Activated naive CD4-positive, alpha-beta T cell treated with anti-CD3 and anti-CD28 coated beads, Interleukin-2, amount 50 U/mL, for 16 hours (primary cell): Measurements from ENCODE around the gene PPOX.

Experiments used
- DNase-seq: peaks from one replicate; pipeline ENCODE4 v3.0.0-alpha.2; 2020

The PPOX gene

DNA sequence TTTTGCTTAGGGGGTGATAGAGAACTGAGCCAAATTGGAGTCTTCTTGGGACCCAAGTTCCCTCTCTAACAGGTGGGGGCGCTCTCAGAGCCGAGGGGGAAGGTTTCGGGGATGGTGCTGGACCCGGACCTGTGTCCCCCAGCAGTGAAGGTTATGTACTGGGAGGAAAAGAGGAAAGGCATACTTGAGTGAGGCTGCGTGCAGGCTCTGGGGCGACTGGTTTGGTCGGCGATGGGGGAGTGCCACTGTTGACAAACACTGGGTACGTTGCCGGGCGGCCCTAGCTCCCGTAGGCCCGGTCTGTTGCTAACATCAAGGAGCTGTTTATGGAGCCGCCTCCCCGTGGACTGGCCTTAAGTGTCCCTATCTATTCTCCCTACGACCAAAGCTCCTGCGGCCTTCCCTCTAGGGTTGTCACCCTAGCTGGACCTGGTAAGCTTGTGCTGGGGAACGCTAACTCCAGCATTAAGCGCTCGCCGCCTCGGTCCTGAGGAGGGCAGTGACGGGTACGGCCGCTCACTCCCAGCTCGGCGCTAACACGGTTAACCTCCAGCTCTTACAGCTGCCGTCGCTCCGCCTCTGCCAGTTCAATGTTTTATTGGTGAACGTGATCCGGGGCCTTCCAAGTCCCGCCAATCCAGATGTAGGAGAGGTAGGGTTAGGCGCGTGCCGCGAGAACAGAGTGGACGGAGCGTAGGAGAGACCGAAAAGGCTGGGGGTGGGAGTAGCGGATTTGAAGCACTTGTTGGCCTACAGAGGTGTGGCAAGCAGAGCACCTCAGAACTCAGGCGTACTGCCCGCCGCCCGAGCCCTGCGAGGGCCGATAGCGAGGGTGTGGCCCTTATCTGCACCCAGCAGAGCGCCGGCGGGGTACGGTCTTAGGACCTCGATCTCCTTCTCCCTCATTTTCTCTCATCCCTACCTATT, at the start of gene PPOX:
TSS of gene PPOX (plus strand) at position 685 of the 927 bp plus-strand sequence. CDS start 422 bp downstream, outside the sequence.
- DNase-seq, result peak; percentile 88

DNA sequence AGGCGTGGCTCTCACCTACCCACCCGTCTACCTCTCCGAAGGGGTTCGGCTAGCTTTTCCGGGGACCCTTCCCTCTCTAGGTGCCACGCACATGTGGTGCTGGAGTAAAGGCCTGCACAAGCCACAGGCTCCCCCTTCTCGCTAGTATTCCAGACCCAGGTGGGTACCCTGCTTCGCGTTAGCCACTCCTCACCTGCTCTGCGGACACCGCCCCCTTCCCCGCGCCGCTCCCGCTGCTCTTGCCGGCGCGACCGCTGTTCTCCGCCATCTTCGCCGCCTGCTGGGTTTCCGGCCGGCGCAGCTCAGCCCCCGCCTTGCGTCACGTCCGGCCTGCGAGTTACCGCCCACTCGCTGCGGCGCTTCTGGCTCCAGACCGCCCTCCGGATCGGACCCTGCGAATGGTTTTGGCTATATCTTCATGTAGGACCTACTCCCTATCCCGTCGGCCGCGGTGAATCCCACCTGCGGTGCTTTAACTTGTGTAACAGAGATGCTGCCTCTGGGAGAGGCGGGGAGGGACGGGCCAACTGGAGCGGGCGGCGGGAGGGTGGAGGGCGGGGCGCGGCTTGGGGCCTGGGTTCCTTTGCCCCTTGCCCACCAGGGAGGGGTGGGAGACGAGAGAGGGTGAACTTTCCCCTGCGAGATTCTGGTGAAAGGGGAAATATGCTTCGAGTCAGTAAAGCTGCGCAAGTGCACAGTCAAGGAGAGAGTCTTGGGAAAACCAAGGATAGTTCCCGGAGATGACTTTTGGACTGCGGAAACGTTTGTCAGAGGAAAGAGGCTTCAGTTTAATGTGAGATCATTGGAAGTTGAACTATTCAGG, 48.3 kb upstream of the PPOX start, which contains the start of the genes NIT1 and PFDN2:
TSS of gene NIT1 (plus strand) at position 347 of the 823 bp plus-strand sequence. CDS start at position 419, 72 bp downstream.
TSS of gene PFDN2 (minus strand) at position 279 of the 823 bp plus-strand sequence. CDS start at position 268, 11 bp downstream.
- peak; percentile 89 for DNase-seq

DNA sequence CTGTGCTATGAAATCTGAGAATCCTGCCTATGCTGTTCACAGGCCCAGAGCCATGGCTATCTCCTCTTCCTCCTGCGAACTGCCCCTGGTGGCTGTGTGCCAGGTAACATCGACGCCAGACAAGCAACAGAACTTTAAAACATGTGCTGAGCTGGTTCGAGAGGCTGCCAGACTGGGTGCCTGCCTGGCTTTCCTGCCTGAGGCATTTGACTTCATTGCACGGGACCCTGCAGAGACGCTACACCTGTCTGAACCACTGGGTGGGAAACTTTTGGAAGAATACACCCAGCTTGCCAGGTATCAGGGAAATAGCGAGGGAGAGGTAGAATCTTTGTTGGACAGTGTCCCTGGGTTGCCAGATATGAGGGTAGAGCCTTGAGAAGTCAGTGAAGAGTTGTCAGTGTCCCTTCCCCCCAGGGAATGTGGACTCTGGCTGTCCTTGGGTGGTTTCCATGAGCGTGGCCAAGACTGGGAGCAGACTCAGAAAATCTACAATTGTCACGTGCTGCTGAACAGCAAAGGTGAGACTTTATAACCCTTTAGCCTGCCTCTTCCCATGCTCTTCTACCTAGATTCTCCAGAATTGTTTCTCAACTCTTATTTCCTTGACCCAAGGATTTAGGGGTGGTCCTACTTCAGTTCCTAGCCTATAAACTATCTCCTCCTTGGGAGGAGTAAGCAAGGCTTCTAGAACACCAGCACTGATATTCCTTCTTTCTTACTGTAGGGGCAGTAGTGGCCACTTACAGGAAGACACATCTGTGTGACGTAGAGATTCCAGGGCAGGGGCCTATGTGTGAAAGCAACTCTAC, 46.9 kb upstream of the PPOX start:
- peak; percentile 79 for DNase-seq

- no peak for DNase-seq
These were observed 45.1 kb upstream of the PPOX start for GRCh38 chr1:161121042-161121650.

DNA sequence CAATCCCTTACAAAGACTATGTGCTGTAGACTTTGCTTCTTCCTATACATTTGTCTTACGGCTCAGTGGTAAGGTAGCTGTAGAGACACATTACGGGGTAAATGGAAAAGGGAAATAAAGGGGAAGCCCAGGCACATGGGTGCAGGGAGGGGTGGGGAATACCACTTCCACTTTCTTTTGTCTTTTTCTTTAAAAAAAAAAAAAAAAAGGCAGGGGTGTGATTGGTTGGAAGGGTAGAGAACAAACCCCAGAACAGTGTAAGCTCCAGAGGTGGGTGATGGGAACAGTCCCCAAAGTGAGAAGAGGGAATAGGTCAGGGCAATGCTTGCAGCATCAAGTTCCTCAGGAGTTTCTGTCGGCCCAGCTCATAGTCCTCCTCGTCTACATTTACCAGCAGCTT, 44.4 kb upstream of the PPOX start:
- no peak for DNase-seq

GRCh38 chr1:161122967-161123366, 43.3 kb upstream of the PPOX start:
- DNase-seq, result no peak

- no peak for DNase-seq
These were observed 38.6 kb upstream of the PPOX start for GRCh38 chr1:161127649-161128048.

- no peak for DNase-seq
These were observed 37.4 kb upstream of the PPOX start for GRCh38 chr1:161128591-161129420.

DNA sequence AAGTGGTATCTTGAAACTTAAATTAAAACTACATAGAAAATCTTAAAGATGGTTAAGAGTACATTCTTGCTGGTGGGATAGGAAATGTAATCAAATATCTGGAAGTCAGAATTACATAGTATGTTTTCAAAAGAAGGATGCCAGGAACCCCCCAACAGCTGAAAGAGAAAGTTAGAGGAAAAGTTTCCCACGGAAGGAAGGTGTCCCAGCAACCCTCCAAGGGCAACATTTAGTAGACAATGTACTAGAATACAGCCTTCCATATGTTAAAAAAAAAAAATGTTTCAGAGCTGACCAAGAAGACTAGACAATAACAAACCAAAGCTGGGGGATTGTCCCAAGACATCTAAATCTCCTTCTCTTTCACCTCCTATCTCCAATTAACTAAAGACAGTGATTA, 36.0 kb upstream of the PPOX start:
- DNase-seq, result no peak

DNA sequence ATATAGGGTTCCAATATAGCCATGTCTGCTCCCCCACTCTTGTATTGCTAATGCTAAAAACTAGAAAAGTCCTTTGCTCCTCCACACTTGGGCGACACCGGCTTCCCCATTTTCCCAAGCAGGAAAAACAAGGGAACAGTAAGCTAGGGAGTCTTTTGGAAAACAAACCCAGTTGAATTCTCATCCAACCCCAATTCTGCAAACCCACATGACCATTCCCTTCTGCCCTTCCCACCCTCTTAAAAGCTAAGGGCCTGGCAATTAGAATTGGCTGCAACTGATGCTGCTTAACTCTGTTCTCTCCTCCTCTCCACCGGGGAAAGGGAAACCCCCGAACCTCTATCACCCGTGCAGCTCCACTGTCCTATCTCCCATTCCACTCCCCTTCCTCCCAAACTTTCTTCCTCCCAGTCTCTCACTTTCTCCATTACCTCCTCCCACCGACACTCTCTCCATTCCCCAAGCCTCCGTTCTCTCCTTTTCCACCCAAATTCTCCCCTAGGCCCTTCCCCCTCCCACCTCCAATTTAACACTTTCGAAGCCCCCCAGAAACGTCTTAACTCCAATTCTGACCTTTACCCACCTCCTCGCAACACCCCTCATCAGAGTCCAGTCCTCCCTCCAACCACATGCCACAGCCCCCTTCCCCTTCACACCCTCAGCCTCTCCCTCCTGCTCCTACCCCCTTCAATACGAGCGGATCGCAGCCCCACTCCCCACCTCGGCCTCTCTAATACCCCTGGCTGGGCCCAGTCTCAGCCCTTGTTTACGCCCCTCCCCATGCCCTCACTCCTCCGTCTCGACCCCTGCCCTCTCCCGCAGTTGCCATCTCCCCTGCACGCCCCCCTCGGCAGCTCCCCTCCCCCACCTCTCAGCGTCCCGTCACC, 34.5 kb upstream of the PPOX start:
- no peak for DNase-seq

GRCh38 chr1:161132410-161133219, 33.6 kb upstream of the PPOX start, which contains the start of gene DEDD:
DEDD (minus strand) TSS chr1:161132667; CDS start chr1:161124462, 8,205 bp downstream.
- DNase-seq, result peak; percentile 91

- DNase-seq, result no peak
These were observed 32.9 kb upstream of the PPOX start for GRCh38 chr1:161133220-161133740.

DNA sequence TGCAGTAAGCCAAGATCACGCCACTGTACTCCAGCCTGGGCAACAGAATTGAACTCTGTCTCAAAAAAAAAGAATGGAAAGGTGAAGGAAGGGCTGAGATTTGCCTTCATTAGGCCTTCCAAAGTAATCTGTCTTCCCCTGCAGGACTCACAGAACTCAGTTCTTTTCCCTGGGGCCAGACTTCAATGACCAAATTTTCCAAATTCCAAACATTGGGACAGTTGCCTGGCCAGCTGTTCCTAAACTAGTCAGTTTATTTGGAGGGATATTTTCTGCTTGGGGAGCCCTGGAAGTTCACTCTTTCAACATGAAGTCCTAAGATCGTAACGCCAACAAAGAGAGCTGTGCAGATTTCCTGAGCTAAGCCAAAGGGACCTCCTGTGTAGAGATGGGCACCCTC, 28.3 kb upstream of the PPOX start:
- DNase-seq, result no peak

DNA sequence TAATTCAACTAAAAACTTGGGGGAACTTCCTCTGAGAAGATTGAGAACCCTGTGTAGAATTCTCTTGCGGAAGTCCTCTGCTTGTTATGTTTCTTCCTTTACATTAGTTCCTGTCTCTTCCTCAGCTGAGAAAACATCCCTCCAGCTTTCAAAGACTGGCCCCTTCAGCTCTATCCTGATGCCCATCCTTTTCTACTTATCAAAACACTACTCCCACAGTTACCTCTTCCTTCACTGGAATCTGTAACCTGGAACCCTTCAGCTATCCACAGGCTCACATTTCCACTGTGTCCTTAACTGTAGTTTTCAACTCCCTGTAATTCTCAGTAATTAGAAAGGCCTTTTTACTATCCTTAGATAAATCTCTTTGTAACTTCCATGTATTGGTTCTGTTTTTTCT, 27.8 kb upstream of the PPOX start:
- DNase-seq, result no peak

DNA sequence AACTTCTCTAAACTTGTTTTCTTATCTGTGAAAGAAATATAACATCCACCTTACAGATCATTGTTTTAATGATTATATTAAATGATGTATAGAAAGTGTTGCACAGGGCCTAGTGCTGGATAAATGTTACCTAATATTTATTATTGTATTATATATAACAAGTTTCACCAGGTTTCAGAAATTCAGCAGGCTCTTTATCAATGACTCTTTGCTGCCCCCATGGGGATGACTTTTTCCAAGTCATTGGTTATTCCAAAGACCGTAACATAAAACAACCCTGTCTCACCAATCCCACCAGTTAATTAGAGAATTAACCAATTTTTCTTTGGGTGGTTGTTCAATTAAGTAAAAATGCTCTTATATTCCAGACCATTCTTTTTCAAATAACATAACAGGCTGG, 26.5 kb upstream of the PPOX start:
- DNase-seq, result peak; percentile 47

GRCh38 chr1:161140755-161141400, 25.3 kb upstream of the PPOX start:
- DNase-seq, result no peak

GRCh38 chr1:161145832-161146231, 20.4 kb upstream of the PPOX start:
- no peak for DNase-seq

DNA sequence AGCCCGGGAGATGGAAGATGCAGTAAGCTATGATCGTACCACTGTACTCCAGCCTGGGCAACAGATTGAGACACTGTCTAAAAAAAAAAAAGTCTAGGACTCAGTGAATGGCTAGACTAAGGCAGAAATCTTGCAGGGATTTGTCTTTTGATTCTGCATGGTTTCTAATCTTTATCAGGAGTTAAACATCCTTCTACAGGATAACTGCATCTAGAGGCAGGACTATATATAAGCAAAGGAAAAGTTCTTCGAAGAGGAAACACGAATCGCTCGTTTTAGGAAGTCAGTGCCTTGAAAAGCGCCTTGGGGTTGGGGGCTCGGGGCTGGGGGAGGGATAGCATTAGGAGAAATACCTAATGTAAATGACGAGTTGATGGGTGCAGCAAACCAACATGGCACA, 13.1 kb upstream of the PPOX start:
- DNase-seq, result no peak
